Upper lobe of left lung (tissue), 4 donors: ENCODE results near the gene RPS6KL1.

Experiments used
- CTCF ChIP-seq, 6 experiments: fragments of 450-650 bp in 4 of 6; fragments of 200-600 bp in 2 of 6; sonication (generic) in 2 of 6; IDR thresholded peaks; one replicate each; pipeline ENCODE4 v1.5.1; 2016 to 2019; ENCODE audit warnings: antibody characterized with exemption in 6 of 6
- EP300 ChIP-seq, 4 donors: sonication (generic); formaldehyde crosslinking; IDR thresholded peaks; one replicate each; pipeline ENCODE4 v1.5.1; 2017; ENCODE audit warnings: antibody characterized with exemption in 4 of 4, control low read depth in 2 of 4
- POLR2A ChIP-seq, 4 donors: fragments of 450-650 bp; IDR thresholded peaks; one replicate each; pipeline ENCODE4 v1.5.1; 2016 to 2017; ENCODE audit warnings: antibody characterized with exemption in 4 of 4, mild to moderate bottlenecking in 2 of 4
- POLR2AphosphoS5 ChIP-seq, 2 donors: sonication (generic); formaldehyde crosslinking; IDR thresholded peaks; one replicate each; pipeline ENCODE4 v1.5.1; 2017; ENCODE audit warnings: antibody characterized with exemption in 2 of 2

GRCh38 chr14:74910556-74910955 is 12.5 kb downstream of the RPS6KL1 start:
- TF ChIP-seq POLR2A (IDR thresholded peaks at IDR 0.05) (no peak), CTCF (IDR thresholded peaks at IDR 0.05) (no peak), EP300 (IDR thresholded peaks at IDR 0.05) (no peak), POLR2AphosphoS5 (IDR thresholded peaks at IDR 0.05) (no peak)
